Breast epithelium (tissue), 4 donors: ENCODE results near the gene HOXD1. TPM values are rescaled to one million over a fixed set of nuclear protein-coding genes. Genes with fewer than 3 reads are reported as not detected.

Source experiments
- DNase-seq, 2 donors: peaks; one replicate each; pipeline ENCODE4 v3.0.0-alpha.2; 2019; ENCODE audit warnings: low spot score in 2 of 2
- H3K27ac ChIP-seq, 2 donors: fragments of 200-600 bp; sonication (generic) in 1 of 2; one replicate each; pipeline ENCODE4 v1.5.1; 2016 to 2019; ENCODE audit warnings: mild to moderate bottlenecking in 1 of 2
- H3K27me3 ChIP-seq, 2 donors: fragments of 200-600 bp; sonication (generic) in 1 of 2; one replicate each; pipeline versions ENCODE4 v1.5.1 to v1.6.0; 2017 to 2019; ENCODE audit warnings: control low read depth in 1 of 2, mild to moderate bottlenecking in 1 of 2
- H3K36me3 ChIP-seq: fragments of 200-600 bp; one replicate; pipeline ENCODE4 v1.5.1; 2019
- H3K4me1 ChIP-seq, 2 donors: fragments of 200-600 bp; sonication (generic); one replicate each; pipeline ENCODE4 v1.5.1; 2016 to 2019; ENCODE audit warnings: control low read depth in 1 of 2
- H3K4me3 ChIP-seq, 3 donors: fragments of 200-600 bp; sonication (generic); 1 replicate in 2 of 3; 2 replicates in 1 of 3; pipeline ENCODE4 v1.5.1; 2016 to 2019; ENCODE audit warnings: mild to moderate bottlenecking in 3 of 3, moderate library complexity in 2 of 3
- H3K9me3 ChIP-seq, 2 donors: fragments of 200-600 bp; sonication (generic) in 1 of 2; one replicate each; pipeline ENCODE4 v1.5.1; 2016 to 2019; ENCODE audit warnings: control low read depth in 1 of 2
- POLR2A ChIP-seq: fragments of 450-650 bp; IDR thresholded peaks from one replicate; pipeline ENCODE4 v1.6.1; 2016; ENCODE audit warnings: antibody characterized with exemption, mild to moderate bottlenecking, moderate library complexity
- POLR2AphosphoS5 ChIP-seq, 3 donors: sonication (generic); formaldehyde crosslinking; IDR thresholded peaks; one replicate each; pipeline ENCODE4 v1.6.1; 2017; ENCODE audit warnings: antibody characterized with exemption in 3 of 3
- intact Hi-C: fragments of 100-400 bp; cut with DNase I; formaldehyde crosslinking; loops from one replicate; pipeline ENCODE4 v1.15.1; 2023; ENCODE audit warnings: low total_unique reads
- total RNA-seq, 3 donors: library from RNA; depleted of rRNA; stranded (reverse); fragments of >200 nt; gene quantifications; one replicate each; pipeline ENCODE4 v1.1.0, GENCODE V29; 2016
- TF ChIP-seq, protein P1 (sequence below), 3 donors: fragments of 450-650 bp; IDR thresholded peaks; one replicate each; pipeline ENCODE4 v1.5.1; 2016 to 2017; ENCODE audit warnings: antibody characterized with exemption in 3 of 3, mild to moderate bottlenecking in 3 of 3, moderate library complexity in 3 of 3

HOXD1 gene
- total RNA-seq, 3 donors from 2014 or later, result 0.15 to 1.3 (median 0.64) TPM

DNA sequence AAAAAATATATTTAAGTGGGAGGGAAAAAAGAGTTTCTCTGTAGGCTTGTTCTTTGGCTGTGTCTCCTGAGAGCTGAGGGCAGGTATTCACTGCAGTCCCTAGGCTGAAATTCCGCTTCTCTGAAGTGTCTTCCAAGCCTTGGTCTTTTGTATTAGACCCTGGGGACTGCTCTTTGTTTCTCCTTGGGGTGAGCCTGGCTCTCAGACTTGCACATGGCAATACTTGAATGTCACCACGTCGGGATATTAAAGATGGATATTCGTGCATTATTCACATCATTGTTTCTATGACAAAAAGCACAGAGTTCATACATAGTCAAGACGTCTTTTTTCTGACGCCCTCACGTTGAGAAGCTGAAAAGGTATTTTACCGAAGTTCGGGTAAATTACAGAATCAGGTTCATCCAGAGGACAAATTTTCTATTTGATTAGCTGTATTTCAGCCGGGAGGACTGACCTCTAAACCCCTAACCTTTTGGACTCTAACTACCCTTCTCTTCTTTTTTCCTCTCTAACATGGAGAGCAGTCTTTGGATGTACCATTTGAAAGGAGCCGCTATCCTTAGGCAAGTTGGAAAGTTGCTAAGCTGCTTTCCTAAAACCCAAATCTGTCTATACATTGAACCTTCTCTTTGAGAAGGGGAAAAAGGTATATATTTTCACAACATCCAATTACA is 33.8 kb upstream of the HOXD1 start:
- intact Hi-C loops, result loop anchor here (10.0 kb wide), 1 partner anchor 390 kb away; no protein-coding TSS in a partner anchor
- no peak for DNase-seq
- H3K9me3 ChIP-seq, result no peaks in the 10 kb centered on the region
- TF ChIP-seq, protein P1, sequence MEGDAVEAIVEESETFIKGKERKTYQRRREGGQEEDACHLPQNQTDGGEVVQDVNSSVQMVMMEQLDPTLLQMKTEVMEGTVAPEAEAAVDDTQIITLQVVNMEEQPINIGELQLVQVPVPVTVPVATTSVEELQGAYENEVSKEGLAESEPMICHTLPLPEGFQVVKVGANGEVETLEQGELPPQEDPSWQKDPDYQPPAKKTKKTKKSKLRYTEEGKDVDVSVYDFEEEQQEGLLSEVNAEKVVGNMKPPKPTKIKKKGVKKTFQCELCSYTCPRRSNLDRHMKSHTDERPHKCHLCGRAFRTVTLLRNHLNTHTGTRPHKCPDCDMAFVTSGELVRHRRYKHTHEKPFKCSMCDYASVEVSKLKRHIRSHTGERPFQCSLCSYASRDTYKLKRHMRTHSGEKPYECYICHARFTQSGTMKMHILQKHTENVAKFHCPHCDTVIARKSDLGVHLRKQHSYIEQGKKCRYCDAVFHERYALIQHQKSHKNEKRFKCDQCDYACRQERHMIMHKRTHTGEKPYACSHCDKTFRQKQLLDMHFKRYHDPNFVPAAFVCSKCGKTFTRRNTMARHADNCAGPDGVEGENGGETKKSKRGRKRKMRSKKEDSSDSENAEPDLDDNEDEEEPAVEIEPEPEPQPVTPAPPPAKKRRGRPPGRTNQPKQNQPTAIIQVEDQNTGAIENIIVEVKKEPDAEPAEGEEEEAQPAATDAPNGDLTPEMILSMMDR (IDR thresholded peaks at IDR 0.05), result no peak
- TF ChIP-seq POLR2AphosphoS5 (IDR thresholded peaks at IDR 0.05) (no peak), POLR2A (no peak)
- no peak overlapping the region for H3K27ac ChIP-seq
- peaks cover 4 to 83% of the 10 kb centered on the region in 2 donors for H3K27me3 ChIP-seq
- no peak overlapping the region for H3K4me3 ChIP-seq
- no peaks in the 10 kb centered on the region for H3K36me3 ChIP-seq
- no peaks in the 10 kb centered on the region for H3K4me1 ChIP-seq

- no peak for DNase-seq
- no peaks in the 10 kb centered on the region for H3K9me3 ChIP-seq
- H3K4me1 ChIP-seq, result no peaks in the 10 kb centered on the region
- H3K27ac ChIP-seq, result no peak overlapping the region
- H3K4me3 ChIP-seq, result no peak overlapping the region
- peaks cover 4 to 83% of the 10 kb centered on the region in 2 donors for H3K27me3 ChIP-seq
- H3K36me3 ChIP-seq, result no peaks in the 10 kb centered on the region
- TF ChIP-seq, protein P1 (IDR thresholded peaks at IDR 0.05), result no peak
- no peak for TF ChIP-seq POLR2A
- no peak for TF ChIP-seq POLR2AphosphoS5 (IDR thresholded peaks at IDR 0.05)
- intact Hi-C loops, result loop anchor here (10.0 kb wide), 1 partner anchor 389 kb away; no protein-coding TSS in a partner anchor
Observed at GRCh38 chr2:176155356-176156044, 33.0 kb upstream of the HOXD1 start.

DNA sequence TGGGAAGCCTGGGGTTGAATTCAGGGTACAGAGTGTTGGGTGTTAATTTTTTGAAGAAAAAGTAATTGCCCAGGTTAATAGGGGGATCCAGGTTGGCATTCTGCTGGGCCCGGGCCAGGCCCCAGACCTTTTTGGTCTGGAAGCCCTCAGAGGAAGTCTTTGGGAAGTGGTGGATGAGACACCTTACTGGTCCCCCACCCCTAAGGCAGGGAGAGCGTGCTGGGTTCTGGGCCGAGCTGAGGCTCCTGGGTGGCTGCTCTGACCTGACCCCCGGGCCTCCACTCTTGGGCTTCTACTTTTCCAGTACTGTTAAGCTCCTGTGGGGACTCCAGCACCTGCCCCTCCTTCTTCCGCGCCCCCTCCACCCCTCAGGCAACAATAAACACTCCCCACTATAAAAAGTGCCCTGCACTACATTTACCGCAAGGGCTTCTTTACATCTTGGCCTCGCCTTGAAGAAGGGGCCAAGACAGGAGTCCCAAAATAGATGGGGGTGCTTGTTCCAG is 32.1 kb upstream of the HOXD1 start:
- no peak for TF ChIP-seq POLR2A
- TF ChIP-seq, protein P1 (IDR thresholded peaks at IDR 0.05), result no peak
- TF ChIP-seq POLR2AphosphoS5 (IDR thresholded peaks at IDR 0.05), result no peak
- H3K36me3 ChIP-seq, result no peaks in the 10 kb centered on the region
- H3K27ac ChIP-seq, result no peak overlapping the region
- no peak overlapping the region for H3K4me3 ChIP-seq
- peaks cover 4 to 83% of the 10 kb centered on the region in 2 donors for H3K27me3 ChIP-seq
- DNase-seq, result no peak
- intact Hi-C loops, result loop anchor here (10.0 kb wide), 1 partner anchor 388 kb away; no protein-coding TSS in a partner anchor
- H3K9me3 ChIP-seq, result no peaks in the 10 kb centered on the region
- H3K4me1 ChIP-seq, result no peaks in the 10 kb centered on the region

DNA sequence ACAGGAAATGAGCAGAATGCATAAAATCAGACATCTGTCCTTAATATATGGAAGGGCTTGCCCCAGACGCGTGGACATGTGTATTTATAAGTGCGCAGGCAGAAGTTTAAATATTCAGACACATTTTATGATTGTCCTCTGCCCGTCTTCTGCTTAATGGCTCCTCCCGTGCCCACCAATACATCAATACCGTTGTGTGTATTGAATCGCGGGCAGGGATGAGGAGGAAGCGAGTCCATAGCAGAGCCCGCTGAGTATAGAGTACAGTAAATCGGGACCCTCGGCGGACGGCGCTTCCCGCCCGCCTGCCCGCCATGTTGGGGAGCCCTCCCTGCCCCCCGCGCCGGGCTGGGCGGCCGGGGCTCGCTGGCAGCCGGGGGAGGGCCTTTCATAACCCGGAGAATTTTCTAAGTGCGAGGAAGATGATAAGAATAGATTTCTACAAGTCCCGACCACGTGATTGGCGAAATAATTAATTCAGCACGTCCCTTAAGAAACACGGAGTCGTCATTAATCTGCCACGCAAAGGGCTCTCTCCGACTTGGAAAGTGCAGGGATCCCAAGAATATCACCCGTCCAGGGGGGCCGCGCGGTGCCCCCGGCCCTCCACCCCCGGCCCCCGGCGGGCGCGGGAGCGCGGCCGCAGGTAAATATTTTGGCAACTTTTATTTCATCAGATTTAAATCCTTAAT is 31.5 kb upstream of the HOXD1 start, which contains the start of gene HOXD3:
Gene HOXD3 (plus strand): TSS at position 501 of the 692 bp plus-strand sequence. CDS start 11,808 bp downstream, outside the sequence.
- Histone ChIP-seq H3K9me3 (no peaks in the 10 kb centered on the region), H3K4me3 (peak within 1 kb of the TSS in 2 of 3 donors; percentile 41 to 47), H3K36me3 (no peaks in the 10 kb centered on the region), H3K27me3 (peaks cover 0 to 82% of the 10 kb centered on the region in 2 donors), H3K27ac (no peak within 1 kb of the TSS), H3K4me1 (no peaks in the 10 kb centered on the region)
- TF ChIP-seq, protein P1 (IDR thresholded peaks at IDR 0.05), result no peak
- intact Hi-C loops, result loop anchor here (10.0 kb wide), 1 partner anchor 388 kb away; no protein-coding TSS in a partner anchor
- DNase-seq, result no peak
